CD4-positive, alpha-beta T cell (primary cell): Measurements from ENCODE around the gene MCAT. TPM values are rescaled to one million over a fixed set of nuclear protein-coding genes. Genes with fewer than 3 reads are reported as not detected.

ENCODE experiments used
- ATAC-seq: fragments of 200-7000 bp; cut with Tn5 transposase; one replicate; pipeline ENCODE4 v1.10.0; 2022; ENCODE audit warnings: mild to moderate bottlenecking; ENCODE audit not compliant: poor library complexity
- CTCF ChIA-PET: fragments of 350-600 bp; sonication (Branson Sonifier 250); formaldehyde crosslinking; loops from one replicate; lab custom pipeline; 2021; ENCODE audit warnings: antibody characterized with exemption, inconsistent platforms; lab: Charles Lee
- POLR2A ChIA-PET: fragments of 350-600 bp; sonication (Branson Sonifier 250); formaldehyde crosslinking; loops from one replicate; lab custom pipeline; 2021; ENCODE audit warnings: antibody characterized with exemption, inconsistent platforms; lab: Charles Lee
- DNase-seq, 14 experiments: peaks; one replicate each; pipeline ENCODE4 v3.0.0-alpha.2; 2013 to 2020; ENCODE audit warnings: mixed read lengths in 2 of 14
- H3K27ac ChIP-seq, 2 donors: one replicate each; pipeline versions ENCODE4 v1.5.1 to v1.7.0; 2013; ENCODE audit warnings: low read length in 2 of 2, low read depth in 1 of 2, mild to moderate bottlenecking in 1 of 2
- H3K27me3 ChIP-seq, 2 experiments: 1 replicate in 1 of 2; 2 replicates in 1 of 2; pipeline versions ENCODE4 v1.6.1 to v1.7.0; 2013; ENCODE audit warnings: low read length in 2 of 2, control low read depth in 1 of 2, mild to moderate bottlenecking in 1 of 2, moderate library complexity in 1 of 2; ENCODE audit not compliant: insufficient read depth in 2 of 2, control insufficient read depth in 1 of 2
- H3K36me3 ChIP-seq: one replicate; pipeline ENCODE4 v1.6.1; 2013; ENCODE audit warnings: low read length, control low read depth; ENCODE audit not compliant: insufficient read depth
- H3K4me1 ChIP-seq: one replicate; pipeline ENCODE4 v1.6.1; 2013; ENCODE audit warnings: low read length, control low read depth; ENCODE audit not compliant: insufficient read depth
- H3K4me3 ChIP-seq: one replicate; pipeline ENCODE4 v1.5.1; 2013; ENCODE audit warnings: mild to moderate bottlenecking, low read length, moderate library complexity
- H3K9me3 ChIP-seq, 2 experiments: 1 replicate in 1 of 2; 2 replicates in 1 of 2; pipeline versions ENCODE4 v1.6.1 to v1.7.0; 2013; ENCODE audit warnings: low read length in 2 of 2, mild to moderate bottlenecking in 2 of 2, control low read depth in 1 of 2, moderate library complexity in 1 of 2; ENCODE audit not compliant: control insufficient read depth in 1 of 2, insufficient read depth in 1 of 2
- H3K27ac Mint-ChIP-seq: one replicate; pipeline ENCODE4 v1.8.0; 2020; ENCODE audit warnings: mixed read lengths
- H3K27me3 Mint-ChIP-seq: one replicate; pipeline ENCODE4 v1.8.0; 2021; ENCODE audit warnings: mixed read lengths
- H3K36me3 Mint-ChIP-seq: one replicate; pipeline ENCODE4 v1.8.0; 2021; ENCODE audit warnings: low read depth, mixed read lengths
- H3K4me1 Mint-ChIP-seq: one replicate; pipeline ENCODE4 v1.8.0; 2021; ENCODE audit warnings: low read depth, mixed read lengths
- H3K4me3 Mint-ChIP-seq: one replicate; pipeline ENCODE4 v1.8.0; 2020; ENCODE audit warnings: mild to moderate bottlenecking, mixed read lengths
- H3K9me3 Mint-ChIP-seq: one replicate; pipeline ENCODE4 v1.8.0; 2020; ENCODE audit warnings: mixed read lengths
- CTCF ChIP-seq: fragments of 200-600 bp; IDR thresholded peaks from one replicate; pipeline ENCODE4 v1.8.0; 2022; ENCODE audit warnings: antibody characterized with exemption, mild to moderate bottlenecking
- intact Hi-C, 2 experiments: fragments of 100-400 bp; cut with DNase I in 1 of 2; cut with micrococcal nuclease in 1 of 2; formaldehyde crosslinking; loops; one replicate each; pipeline versions ENCODE4 v1.15.1 to v1.9.0; 2023 to 2025; cut with DNase I, micrococcal nuclease
- polyA plus RNA-seq, 2 donors: library from polyadenylated mRNA; unstranded; fragments of 120-200 nt; gene quantifications; one replicate each; pipeline ENCODE4 v1.2.1, GENCODE V29; 2013
- total RNA-seq, 174 experiments: library from RNA in 2 of 174; stranded (reverse) in 2 of 174; gene quantifications; one replicate each; pipeline ENCODE4 v1.2.3 and lab custom pipeline; 2021 to 2026

Gene MCAT
- 10 to 100 TPM; 16.1 to 18.0 TPM for total RNA-seq
- polyA plus RNA-seq (2013, experiment 1 of 2), result 5.4 TPM
- 7.0 TPM for polyA plus RNA-seq (2013, experiment 2 of 2)
- 4.5 to 37.4 (median 10.0) reads per million in 172 experiments for total RNA-seq (lab: John Stamatoyannopoulos, UW)

GRCh38 chr22:43142880-43143562 is at the start of gene MCAT:
Gene MCAT, minus strand, starts transcription at chr22:43143398. Its CDS starts 50 bp downstream, at chr22:43143348.
- H3K9me3 Mint-ChIP-seq, result no peaks in the 10 kb centered on the region
- H3K36me3 ChIP-seq, result peaks cover 20% of the 10 kb centered on the region
- ATAC-seq (peak; percentile 86), DNase-seq (peak; percentile 64 to 88 (median 73))
- peak within 1 kb of the TSS; percentile 95 for H3K27ac Mint-ChIP-seq
- H3K9me3 ChIP-seq, result peaks cover 0 to 4% of the 10 kb centered on the region in 2 experiments
- H3K27ac ChIP-seq, result peak within 1 kb of the TSS; percentile 65 to 67
- CTCF ChIA-PET, result interaction anchor here (1.0 to 1.7 kb wide), 2 partner anchors 10 to 44 kb away, joined by 3 to 4 read pairs; partner anchors contain the start of gene TTLL12
- H3K36me3 Mint-ChIP-seq, result peaks cover 31% of the 10 kb centered on the region
- peak within 1 kb of the TSS; percentile 75 for H3K4me3 ChIP-seq
- no peak for TF ChIP-seq CTCF
- peak within 1 kb of the TSS; percentile 91 for H3K4me3 Mint-ChIP-seq
- intact Hi-C loops, result loop anchor here in 1 of 2 experiments (1.0 to 10.0 kb wide), 4 partner anchors 31 to 128 kb away; partner anchors contain the start of genes PACSIN2, TTLL1 and TTLL12
- no peaks in the 10 kb centered on the region for H3K27me3 Mint-ChIP-seq
- H3K27me3 ChIP-seq, result no peaks in the 10 kb centered on the region
- POLR2A ChIA-PET, result interaction anchor here (0.9 to 4.7 kb wide), 4 partner anchors 8 to 128 kb away, joined by 3 to 28 read pairs (median 7); partner anchors contain the start of genes PACSIN2 and TTLL12
- peaks cover 28% of the 10 kb centered on the region for H3K4me1 Mint-ChIP-seq
- peaks cover 24% of the 10 kb centered on the region for H3K4me1 ChIP-seq

- Histone ChIP-seq H3K4me1 (peaks cover 9% of the 10 kb centered on the region), H3K9me3 (no peaks in the 10 kb centered on the region), H3K27ac (no peak overlapping the region), H3K4me3 (no peak overlapping the region), H3K27me3 (no peaks in the 10 kb centered on the region), H3K36me3 (no peaks in the 10 kb centered on the region)
- POLR2A ChIA-PET, result no interaction called here
- Mint-ChIP-seq H3K36me3 (no peaks in the 10 kb centered on the region), H3K27me3 (no peaks in the 10 kb centered on the region), H3K4me1 (peaks cover 8% of the 10 kb centered on the region), H3K4me3 (no peak overlapping the region), H3K27ac (no peak overlapping the region), H3K9me3 (no peaks in the 10 kb centered on the region)
- no peak for DNase-seq
- TF ChIP-seq CTCF, result no peak
- intact Hi-C loops, result no loop called here
- no peak for ATAC-seq
- CTCF ChIA-PET, result no interaction called here
These were observed 48.6 kb upstream of the MCAT start for GRCh38 chr22:43191831-43192230.

- ATAC-seq, result no peak
- CTCF ChIA-PET, result no interaction called here
These were observed 45.8 kb upstream of the MCAT start for GRCh38 chr22:43188829-43189545.

More at GRCh38 chr22:43188829-43189545, 45.8 kb upstream of the MCAT start:
- no peaks in the 10 kb centered on the region for H3K36me3 ChIP-seq
- TF ChIP-seq CTCF, result no peak
- H3K27ac Mint-ChIP-seq, result peak overlapping the region; percentile 81
- intact Hi-C loops, result loop anchor here (5.0 kb wide), 3 partner anchors 37 to 177 kb away; partner anchors contain the start of genes BIK (in 1 of the 2) and TSPO (in 1 of the 2)
- POLR2A ChIA-PET, result no interaction called here
- no peak overlapping the region for H3K27ac ChIP-seq
- H3K36me3 Mint-ChIP-seq, result no peaks in the 10 kb centered on the region
- peaks cover 25% of the 10 kb centered on the region for H3K4me1 Mint-ChIP-seq
- peak overlapping the region; percentile 65 for H3K4me3 Mint-ChIP-seq
- no peak overlapping the region for H3K4me3 ChIP-seq
- no peaks in the 10 kb centered on the region for H3K9me3 ChIP-seq
- no peaks in the 10 kb centered on the region for H3K27me3 Mint-ChIP-seq
- H3K27me3 ChIP-seq, result no peaks in the 10 kb centered on the region
- DNase-seq, result no peak
- H3K4me1 ChIP-seq, result peaks cover 23% of the 10 kb centered on the region
- H3K9me3 Mint-ChIP-seq, result no peaks in the 10 kb centered on the region
